GM19238 (cell line): Measurements from ENCODE around the gene DFFB.

Source experiments
- DNase-seq: peaks from one replicate; pipeline ENCODE4 v3.0.0; 2011; ENCODE audit warnings: low spot score; ENCODE audit not compliant: insufficient read length

DFFB gene

GRCh38 chr1:3828391-3828790 is 28.9 kb upstream of the DFFB start:
- no peak for DNase-seq

DNA sequence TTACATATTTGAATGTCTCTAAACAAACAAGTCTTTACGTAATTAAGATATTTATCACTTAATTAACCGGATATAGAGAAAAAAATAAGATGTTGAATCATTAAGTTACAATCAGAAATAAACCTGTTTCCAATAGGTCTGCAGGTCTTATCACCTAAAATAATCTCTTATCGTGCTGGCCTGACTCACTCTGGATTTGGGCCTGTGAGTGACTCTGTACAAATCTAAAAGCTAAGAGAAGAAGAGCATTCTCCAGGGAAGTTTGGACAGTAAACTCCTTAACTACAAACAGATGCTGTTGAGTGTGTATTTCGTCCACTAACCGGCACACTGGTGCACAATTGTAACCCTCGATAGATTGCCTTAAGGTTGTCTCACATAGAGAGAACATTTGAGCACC is 25.6 kb upstream of the DFFB start:
- DNase-seq = no peak

GRCh38 chr1:3834701-3835100 is 22.6 kb upstream of the DFFB start:
- no peak for DNase-seq

DNA sequence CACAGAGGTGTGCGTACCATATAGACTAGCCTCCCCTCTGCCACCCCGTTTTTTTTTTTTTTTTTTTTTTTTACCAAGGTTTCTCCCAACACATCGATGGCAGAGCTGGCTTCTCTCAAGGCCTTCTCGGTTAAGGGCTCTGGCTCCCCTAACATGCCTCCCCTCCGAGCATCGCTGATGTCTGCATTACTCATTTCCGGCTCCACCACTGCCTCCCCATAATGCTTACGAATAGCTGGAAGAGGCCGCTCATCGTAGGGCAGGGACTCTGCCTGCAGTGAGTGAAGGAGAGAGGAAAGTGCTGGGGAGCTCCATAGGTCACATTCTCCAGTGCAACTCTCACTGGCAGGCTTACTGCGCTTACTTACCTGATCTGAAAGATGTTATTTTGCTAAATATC is 20.9 kb upstream of the DFFB start:
- DNase-seq = no peak

- DNase-seq = no peak
These were observed 20.1 kb upstream of the DFFB start for GRCh38 chr1:3837200-3837599.

GRCh38 chr1:3837685-3838084 is 19.6 kb upstream of the DFFB start:
- DNase-seq = no peak

- no peak for DNase-seq
These were observed 18.5 kb upstream of the DFFB start for GRCh38 chr1:3838788-3839187.

GRCh38 chr1:3841491-3841890 is 15.8 kb upstream of the DFFB start:
- DNase-seq = no peak

GRCh38 chr1:3842912-3843311 is 14.4 kb upstream of the DFFB start:
- no peak for DNase-seq

GRCh38 chr1:3846541-3846940 is 10.7 kb upstream of the DFFB start:
- DNase-seq = no peak

DNA sequence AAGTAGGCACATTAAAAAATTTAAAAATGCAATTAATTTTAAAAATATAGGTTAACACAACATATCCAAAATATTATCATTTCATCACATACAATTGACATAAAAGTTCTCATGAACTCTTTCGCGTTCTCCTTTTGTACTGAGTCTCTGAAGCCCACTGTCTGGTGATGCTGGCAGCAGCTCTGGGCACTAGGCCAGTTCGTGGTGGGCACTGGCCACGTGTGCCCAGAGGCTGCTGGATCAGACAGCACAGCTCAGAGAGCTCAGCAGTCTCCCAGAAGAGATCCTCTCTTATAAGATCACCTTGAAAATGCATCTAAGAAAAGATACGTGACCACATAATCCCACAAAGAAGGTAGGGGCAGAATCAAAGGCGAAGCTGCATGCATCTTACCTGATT is 10.2 kb upstream of the DFFB start:
- no peak for DNase-seq

DNA sequence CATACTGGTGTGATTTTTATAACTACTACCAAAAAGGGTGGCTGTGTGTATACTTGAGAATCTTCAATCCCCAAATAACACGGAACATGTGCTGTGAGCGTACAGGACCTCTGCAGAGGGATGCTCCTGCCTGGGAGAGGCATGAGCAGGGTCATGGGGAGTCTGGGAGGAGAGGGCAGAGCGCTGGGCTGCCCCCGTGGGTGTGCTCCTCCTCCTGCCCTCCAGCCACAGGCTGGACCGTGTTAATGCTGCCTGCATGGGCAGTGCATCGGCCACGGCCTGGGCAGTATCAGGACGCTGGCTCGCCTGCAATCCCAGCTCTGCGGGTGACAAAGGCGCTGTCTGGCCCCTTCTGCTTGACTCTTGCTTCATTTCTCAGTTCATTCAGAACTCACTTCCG is 6.4 kb upstream of the DFFB start:
- DNase-seq = no peak

- no peak for DNase-seq
These were observed 6.0 kb upstream of the DFFB start for GRCh38 chr1:3851292-3851691.

DNA sequence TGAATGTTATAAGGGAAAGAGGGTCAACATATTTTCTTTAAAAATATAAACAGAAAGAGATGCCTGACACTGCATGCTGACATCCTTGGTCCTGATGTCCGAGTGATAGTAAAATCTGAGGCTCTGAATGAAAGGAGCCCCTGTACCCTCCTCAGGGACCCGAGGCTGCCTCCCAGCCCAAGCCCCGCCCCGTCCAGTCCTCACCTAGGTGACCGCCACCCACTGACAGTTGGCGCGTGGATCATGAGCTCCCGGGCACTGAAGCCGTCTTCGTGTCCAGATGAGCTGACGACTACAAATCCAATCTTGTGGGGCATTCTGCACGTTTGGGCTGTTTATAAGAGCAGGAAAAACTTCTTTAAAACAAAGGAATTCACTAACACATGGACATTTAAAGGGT is 5.2 kb upstream of the DFFB start:
- DNase-seq = no peak

GRCh38 chr1:3852711-3853485 is 4.4 kb upstream of the DFFB start:
- no peak for DNase-seq

GRCh38 chr1:3857791-3858129 is 484 bp downstream of the DFFB start:
- no peak for DNase-seq

- DNase-seq = no peak
These were observed 1.1 kb downstream of the DFFB start for GRCh38 chr1:3858231-3858981.

GRCh38 chr1:3863231-3863935 is 6.1 kb downstream of the DFFB start:
- no peak for DNase-seq

GRCh38 chr1:3864884-3865283 is 7.6 kb downstream of the DFFB start:
- no peak for DNase-seq

- DNase-seq = no peak
These were observed 8.4 kb downstream of the DFFB start for GRCh38 chr1:3865606-3866160.

- DNase-seq = no peak
These were observed 11.3 kb downstream of the DFFB start for GRCh38 chr1:3868464-3869006.

GRCh38 chr1:3869751-3870301 is 12.6 kb downstream of the DFFB start:
- DNase-seq = no peak
